ENCODE data around the gene PARD3. TPM values are rescaled to one million over a fixed set of nuclear protein-coding genes. Genes with fewer than 3 reads are reported as not detected.

The PARD3 gene
- total and polyA plus RNA-seq, 10 of the 15 experiments (the other 5 are each of a cell fraction or from before 2014, with no cell fraction given), result 2.6 to 43.1 (median 13.9) TPM

DNA sequence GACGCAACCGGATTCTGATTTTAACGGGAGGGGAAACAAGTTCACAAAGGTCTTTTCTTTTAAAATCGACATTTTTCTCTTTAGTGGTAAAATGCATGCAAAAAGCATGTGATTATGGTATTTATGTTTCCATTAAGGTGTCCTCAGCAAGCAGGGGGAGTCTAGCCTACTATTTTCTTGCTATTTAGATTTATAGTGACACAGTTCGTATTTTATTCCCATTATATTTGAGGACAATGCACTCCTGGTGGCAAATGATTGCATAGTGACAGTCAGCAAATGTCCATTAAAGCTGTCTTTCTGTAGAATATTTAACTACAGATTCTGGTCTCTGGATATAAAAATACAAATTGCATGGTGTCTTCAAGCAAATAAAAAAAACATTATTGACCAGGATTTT, 554.2 kb downstream of the PARD3 start:
- POLR2A ChIA-PET, result interaction anchor here (0.6 kb wide), 1 partner anchor 701 kb away, joined by 3 read pairs; no protein-coding TSS in a partner anchor

More for the DNA sequence above, 554.2 kb downstream of the PARD3 start:
- no peaks in the 10 kb centered on the region for H4K20me1 ChIP-seq (ENCODE audit: control insufficient read depth, insufficient read depth)
- no peaks in the 10 kb centered on the region for H3K27me3 ChIP-seq (replicated peaks in 1 of 2; ENCODE audit: control insufficient read depth in 2 of 2, insufficient read depth in 2 of 2, low read length in 1 of 2)
- TF ChIP-seq CREM (IDR thresholded peaks at IDR 0.05; ENCODE audit: low read depth), result no peak
- TF ChIP-seq IKZF1 (conservative IDR thresholded peaks at IDR 0.05), result no peak
- TF ChIP-seq, protein P1, sequence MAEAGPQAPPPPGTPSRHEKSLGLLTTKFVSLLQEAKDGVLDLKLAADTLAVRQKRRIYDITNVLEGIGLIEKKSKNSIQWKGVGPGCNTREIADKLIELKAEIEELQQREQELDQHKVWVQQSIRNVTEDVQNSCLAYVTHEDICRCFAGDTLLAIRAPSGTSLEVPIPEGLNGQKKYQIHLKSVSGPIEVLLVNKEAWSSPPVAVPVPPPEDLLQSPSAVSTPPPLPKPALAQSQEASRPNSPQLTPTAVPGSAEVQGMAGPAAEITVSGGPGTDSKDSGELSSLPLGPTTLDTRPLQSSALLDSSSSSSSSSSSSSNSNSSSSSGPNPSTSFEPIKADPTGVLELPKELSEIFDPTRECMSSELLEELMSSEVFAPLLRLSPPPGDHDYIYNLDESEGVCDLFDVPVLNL (IDR thresholded peaks at IDR 0.05; ENCODE audit: low read depth, low read length), result no peak
- TF ChIP-seq, protein P2, sequence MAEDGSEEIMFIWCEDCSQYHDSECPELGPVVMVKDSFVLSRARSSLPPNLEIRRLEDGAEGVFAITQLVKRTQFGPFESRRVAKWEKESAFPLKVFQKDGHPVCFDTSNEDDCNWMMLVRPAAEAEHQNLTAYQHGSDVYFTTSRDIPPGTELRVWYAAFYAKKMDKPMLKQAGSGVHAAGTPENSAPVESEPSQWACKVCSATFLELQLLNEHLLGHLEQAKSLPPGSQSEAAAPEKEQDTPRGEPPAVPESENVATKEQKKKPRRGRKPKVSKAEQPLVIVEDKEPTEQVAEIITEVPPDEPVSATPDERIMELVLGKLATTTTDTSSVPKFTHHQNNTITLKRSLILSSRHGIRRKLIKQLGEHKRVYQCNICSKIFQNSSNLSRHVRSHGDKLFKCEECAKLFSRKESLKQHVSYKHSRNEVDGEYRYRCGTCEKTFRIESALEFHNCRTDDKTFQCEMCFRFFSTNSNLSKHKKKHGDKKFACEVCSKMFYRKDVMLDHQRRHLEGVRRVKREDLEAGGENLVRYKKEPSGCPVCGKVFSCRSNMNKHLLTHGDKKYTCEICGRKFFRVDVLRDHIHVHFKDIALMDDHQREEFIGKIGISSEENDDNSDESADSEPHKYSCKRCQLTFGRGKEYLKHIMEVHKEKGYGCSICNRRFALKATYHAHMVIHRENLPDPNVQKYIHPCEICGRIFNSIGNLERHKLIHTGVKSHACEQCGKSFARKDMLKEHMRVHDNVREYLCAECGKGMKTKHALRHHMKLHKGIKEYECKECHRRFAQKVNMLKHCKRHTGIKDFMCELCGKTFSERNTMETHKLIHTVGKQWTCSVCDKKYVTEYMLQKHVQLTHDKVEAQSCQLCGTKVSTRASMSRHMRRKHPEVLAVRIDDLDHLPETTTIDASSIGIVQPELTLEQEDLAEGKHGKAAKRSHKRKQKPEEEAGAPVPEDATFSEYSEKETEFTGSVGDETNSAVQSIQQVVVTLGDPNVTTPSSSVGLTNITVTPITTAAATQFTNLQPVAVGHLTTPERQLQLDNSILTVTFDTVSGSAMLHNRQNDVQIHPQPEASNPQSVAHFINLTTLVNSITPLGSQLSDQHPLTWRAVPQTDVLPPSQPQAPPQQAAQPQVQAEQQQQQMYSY (CRISPR knock-in tag; IDR thresholded peaks at IDR 0.05), result no peak
- TF ChIP-seq SMAD5 (IDR thresholded peaks at IDR 0.05; ENCODE audit: low read depth), result no peak
- no peak for TF ChIP-seq YBX1 (IDR thresholded peaks at IDR 0.05)
- TF ChIP-seq, protein P3, sequence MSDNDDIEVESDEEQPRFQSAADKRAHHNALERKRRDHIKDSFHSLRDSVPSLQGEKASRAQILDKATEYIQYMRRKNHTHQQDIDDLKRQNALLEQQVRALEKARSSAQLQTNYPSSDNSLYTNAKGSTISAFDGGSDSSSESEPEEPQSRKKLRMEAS (IDR thresholded peaks at IDR 0.05; ENCODE audit: low read depth, low read length), result no peak
- TF ChIP-seq, protein P4, sequence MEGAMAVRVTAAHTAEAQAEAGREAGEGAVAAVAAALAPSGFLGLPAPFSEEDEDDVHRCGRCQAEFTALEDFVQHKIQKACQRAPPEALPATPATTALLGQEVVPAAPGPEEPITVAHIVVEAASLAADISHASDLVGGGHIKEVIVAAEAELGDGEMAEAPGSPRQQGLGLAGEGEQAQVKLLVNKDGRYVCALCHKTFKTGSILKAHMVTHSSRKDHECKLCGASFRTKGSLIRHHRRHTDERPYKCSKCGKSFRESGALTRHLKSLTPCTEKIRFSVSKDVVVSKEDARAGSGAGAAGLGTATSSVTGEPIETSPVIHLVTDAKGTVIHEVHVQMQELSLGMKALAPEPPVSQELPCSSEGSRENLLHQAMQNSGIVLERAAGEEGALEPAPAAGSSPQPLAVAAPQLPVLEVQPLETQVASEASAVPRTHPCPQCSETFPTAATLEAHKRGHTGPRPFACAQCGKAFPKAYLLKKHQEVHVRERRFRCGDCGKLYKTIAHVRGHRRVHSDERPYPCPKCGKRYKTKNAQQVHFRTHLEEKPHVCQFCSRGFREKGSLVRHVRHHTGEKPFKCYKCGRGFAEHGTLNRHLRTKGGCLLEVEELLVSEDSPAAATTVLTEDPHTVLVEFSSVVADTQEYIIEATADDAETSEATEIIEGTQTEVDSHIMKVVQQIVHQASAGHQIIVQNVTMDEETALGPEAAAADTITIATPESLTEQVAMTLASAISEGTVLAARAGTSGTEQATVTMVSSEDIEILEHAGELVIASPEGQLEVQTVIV (IDR thresholded peaks at IDR 0.05; ENCODE audit: borderline replicate concordance, partially characterized antibody), result no peak
- no peak for TF ChIP-seq EED (IDR thresholded peaks at IDR 0.05; ENCODE audit: low read depth)
- TF ChIP-seq EZH2 (IDR thresholded peaks at IDR 0.05; ENCODE audit: borderline replicate concordance, control insufficient read depth, low read depth, low read length), result no peak
- TF ChIP-seq ETV6 (conservative IDR thresholded peaks at IDR 0.05 in 1 of 2, IDR thresholded peaks at IDR 0.05 in 1 of 2; ENCODE audit: borderline replicate concordance in 1 of 2, low read depth in 1 of 2), result no peak
- no peak for TF ChIP-seq CBFB (IDR thresholded peaks at IDR 0.05; ENCODE audit: low read depth)
- in situ Hi-C loops (cut with MboI) (no loop called here), intact Hi-C loops (cut with micrococcal nuclease; ENCODE audit: unreplicated experiment) (loop anchor here (5.0 kb wide), 1 partner anchor 49 kb away; no protein-coding TSS in a partner anchor)
- H3K4me1 ChIP-seq (ENCODE audit: control insufficient read depth, insufficient read depth, low read length), result no peaks in the 10 kb centered on the region
- no peak for FAIRE-seq
- ChIA-PET RAD21 (ENCODE audit: unreplicated experiment) (no interaction called here), SMC1A (ENCODE audit: uncharacterized antibody, unreplicated experiment) (interaction anchor here (1.2 to 1.6 kb wide), 4 partner anchors 9 to 30 kb away, joined by 3 read pairs; no protein-coding TSS in a partner anchor), CTCF (interaction anchor here (0.9 to 1.3 kb wide), 2 partner anchors 9 to 16 kb away, joined by 3 to 5 read pairs; no protein-coding TSS in a partner anchor)
- no peaks in the 10 kb centered on the region for H3K36me3 ChIP-seq (ENCODE audit: control insufficient read depth in 2 of 2, insufficient read depth in 2 of 2, low read length in 1 of 2)
- no peaks in the 10 kb centered on the region for H3K9me3 ChIP-seq (replicated peaks; ENCODE audit: control insufficient read depth, insufficient read depth, low read length)
- H3K9ac ChIP-seq (ENCODE audit: control insufficient read depth, insufficient read depth, low read length), result no peak overlapping the region
- no peak for DNase-seq (ENCODE audit: low read depth, low spot score)
- no peaks in the 10 kb centered on the region for H3K79me2 ChIP-seq (ENCODE audit: control insufficient read depth, insufficient read depth, low read length)
- no peak overlapping the region for H2AFZ ChIP-seq (ENCODE audit: control insufficient read depth, low read depth, low read length)
- H3K4me3 ChIP-seq, result no peak overlapping the region
- no peak overlapping the region for H3K27ac ChIP-seq (ENCODE audit: control insufficient read depth, insufficient read depth)
- no peak overlapping the region for H3K4me2 ChIP-seq (ENCODE audit: control insufficient read depth, insufficient read depth)
- 69% methylated on average over 5 of the region's 5 CpGs for WGBS (ENCODE audit: insufficient coverage, insufficient replicate concordance, low lambda C conversion rate, missing lambda C conversion rate)
- BruUV-seq (replicated peaks), result no TSS peak
- no peak for ATAC-seq

All from GM12878 (cell line).